Measurements from ENCODE around the gene DISP3. TPM values are rescaled to one million over a fixed set of nuclear protein-coding genes. Genes with fewer than 3 reads are reported as not detected.

DISP3 gene
- polyA plus RNA-seq, 1 of the 3 experiments (the other 2 are of a cell fraction) = 0.08 TPM

- no peak for TF ChIP-seq RCOR1 (IDR thresholded peaks at IDR 0.05; ENCODE audit: low read length)
- TF ChIP-seq NRF1 (IDR thresholded peaks at IDR 0.05; ENCODE audit: low read depth, low read length) = no peak
- TF ChIP-seq PBX3 (IDR thresholded peaks at IDR 0.05) = no peak
- no peak for TF ChIP-seq POLR2AphosphoS5 (IDR thresholded peaks at IDR 0.05; ENCODE audit: low read depth, low read length)
Measured at GRCh38 chr1:11450310-11450709, 28.6 kb upstream of the DISP3 start (continued).

GRCh38 chr1:11453742-11454491 lies 25.0 kb upstream of the DISP3 start:
- H3K4me3 ChIP-seq (ENCODE audit: low read depth in 2 of 2, low read length in 1 of 2) = no peak overlapping the region; a peak in 1 of 4 replicates
- H3F3A ChIP-seq (replicated peaks; ENCODE audit: insufficient read depth) = no peaks in the 10 kb centered on the region
- no peaks in the 10 kb centered on the region for H3K36me3 ChIP-seq (replicated peaks in 1 of 2; ENCODE audit: control insufficient read depth in 1 of 2, insufficient read depth in 2 of 2, low read length in 1 of 2)
- H3K9me2 ChIP-seq = no peaks in the 10 kb centered on the region
- POLR2A ChIA-PET = interaction anchor here (0.7 kb wide), 1 partner anchor 25 kb away, joined by 3 read pairs; the partner anchor contains the start of gene DISP3
- no peaks in the 10 kb centered on the region for H4K20me1 ChIP-seq (ENCODE audit: insufficient read depth)
- H3K79me2 ChIP-seq (ENCODE audit: insufficient read depth) = no peaks in the 10 kb centered on the region
- H3K9ac ChIP-seq = no peak overlapping the region
- peak overlapping the region in 1 of 2 experiments; percentile 36; a peak in 2 of 4 replicates for H3K27ac ChIP-seq (ENCODE audit: low read depth in 2 of 2, low read length in 1 of 2)
- H3K4me1 ChIP-seq (ENCODE audit: control insufficient read depth in 1 of 2, insufficient read depth in 2 of 2, low read depth in 1 of 2, low read length in 1 of 2) = peaks cover 0 to 48% of the 10 kb centered on the region in 2 experiments; a peak in 2 of 4 replicates
- no peaks in the 10 kb centered on the region for H3K9me3 ChIP-seq
- H3K4me2 ChIP-seq = no peak overlapping the region
- H2AFZ ChIP-seq (ENCODE audit: low read depth) = no peak overlapping the region
- 31% methylated on average over 25 of the region's 27 CpGs for WGBS (ENCODE audit: low lambda C conversion rate)
- DNase-seq = peak; percentile 80
- no peaks in the 10 kb centered on the region; the same call in 1 of the 2 replicates for H3K27me3 ChIP-seq (ENCODE audit: insufficient read depth)
- CTCF ChIA-PET = interaction anchor here (0.7 to 2.7 kb wide), 9 partner anchors 10 to 416 kb away, joined by 3 to 11 read pairs (median 4); partner anchors contain the start of gene DISP3
- TF ChIP-seq FOSL2 (IDR thresholded peaks at IDR 0.05; ENCODE audit: borderline replicate concordance, low read depth) = no peak
- TF ChIP-seq NRF1 (IDR thresholded peaks at IDR 0.05; ENCODE audit: low read depth, low read length) = no peak
- TF ChIP-seq ZBTB33 (IDR thresholded peaks at IDR 0.05; ENCODE audit: borderline replicate concordance, low read depth) = no peak
- TF ChIP-seq GATA2 (CRISPR knock-in tag; IDR thresholded peaks at IDR 0.05) = no peak
- TF ChIP-seq POLR2AphosphoS5 (IDR thresholded peaks at IDR 0.05; ENCODE audit: low read depth, low read length) = no peak
- TF ChIP-seq SIN3A (IDR thresholded peaks at IDR 0.05; ENCODE audit: borderline replicate concordance, low read depth, low read length) = no peak
- no peak for TF ChIP-seq SMC3 (IDR thresholded peaks at IDR 0.05; ENCODE audit: low read depth, low read length)
- no peak for TF ChIP-seq PBX3 (IDR thresholded peaks at IDR 0.05)
- TF ChIP-seq MEF2A (IDR thresholded peaks at IDR 0.05; ENCODE audit: borderline replicate concordance, low read depth) = no peak
- peak; percentile 30; the same call in 1 of the 2 replicates for TF ChIP-seq RCOR1 (IDR thresholded peaks at IDR 0.05; ENCODE audit: low read length)
- TF ChIP-seq FOXM1 (IDR thresholded peaks at IDR 0.05; ENCODE audit: low read depth) = no peak
- peak; percentile 44 for TF ChIP-seq CHD2 (IDR thresholded peaks at IDR 0.05; ENCODE audit: low read length, partially characterized antibody)
- TF ChIP-seq REST (IDR thresholded peaks at IDR 0.05; ENCODE audit: low read depth, low read length) = no peak
- TF ChIP-seq EP300 (IDR thresholded peaks at IDR 0.05; ENCODE audit: borderline replicate concordance in 1 of 2, low read depth in 1 of 2, low read length in 1 of 2) = peak in 1 of 2 experiments; percentile 67; a peak in 1 of 4 replicates
- no peak for TF ChIP-seq IRF3 (IDR thresholded peaks at IDR 0.05; ENCODE audit: low read depth, low read length)
- no peak for TF ChIP-seq TAF1 (IDR thresholded peaks at IDR 0.05; ENCODE audit: borderline replicate concordance, low read depth, low read length)
- TF ChIP-seq RXRA (IDR thresholded peaks at IDR 0.05; ENCODE audit: borderline replicate concordance, low read depth) = no peak
- TF ChIP-seq MXI1 (IDR thresholded peaks at IDR 0.05; ENCODE audit: low read depth, low read length) = peak; percentile 52; the same call in 1 of the 2 replicates
- no peak for TF ChIP-seq NFIC (IDR thresholded peaks at IDR 0.05; ENCODE audit: borderline replicate concordance)
